Activated CD4-positive, alpha-beta T cell treated with anti-CD3 and anti-CD28 coated beads for 1 hour (primary cell): ENCODE data around the gene IRF1.
A peak's percentile ranks its signal among the peaks of the same experiment; 100 is the strongest.
"Not testable (repeated sequence)": the region's sequence is repeated elsewhere in the genome, so short reads cannot be mapped to it uniquely, and the experiment has no call there.

Experiments used
- DNase-seq: peaks from one replicate; pipeline ENCODE4 v3.0.0-alpha.2; 2020

Gene IRF1

GRCh38 chr5:132459031-132459982 lies 31.3 kb downstream of the IRF1 start:
- peak; percentile 3 for DNase-seq

GRCh38 chr5:132458651-132459030 lies 31.9 kb downstream of the IRF1 start:
- no peak for DNase-seq

GRCh38 chr5:132458226-132458560 lies 32.4 kb downstream of the IRF1 start:
- DNase-seq = no peak

GRCh38 chr5:132457371-132458225 lies 33.0 kb downstream of the IRF1 start:
- no peak for DNase-seq

GRCh38 chr5:132456987-132457361 lies 33.6 kb downstream of the IRF1 start:
- no peak for DNase-seq

GRCh38 chr5:132456296-132456986 lies 34.1 kb downstream of the IRF1 start:
- DNase-seq = no peak

- no peak for DNase-seq
These were observed 34.9 kb downstream of the IRF1 start for GRCh38 chr5:132455614-132456115.

- no peak for DNase-seq
These were observed 36.2 kb downstream of the IRF1 start for GRCh38 chr5:132454361-132454760.

GRCh38 chr5:132451387-132451786 lies 39.2 kb downstream of the IRF1 start:
- no peak for DNase-seq

GRCh38 chr5:132449060-132449459 lies 41.5 kb downstream of the IRF1 start:
- DNase-seq = no peak

- DNase-seq = no peak
These were observed 43.4 kb downstream of the IRF1 start for GRCh38 chr5:132447196-132447595.

GRCh38 chr5:132446621-132447020 lies 44.0 kb downstream of the IRF1 start:
- no peak for DNase-seq

- no peak for DNase-seq
These were observed 44.6 kb downstream of the IRF1 start for GRCh38 chr5:132445930-132446329.

GRCh38 chr5:132445640-132445923 lies 45.0 kb downstream of the IRF1 start:
- DNase-seq = no peak

- DNase-seq = no peak
These were observed 45.5 kb downstream of the IRF1 start for GRCh38 chr5:132444841-132445639.

GRCh38 chr5:132444061-132444460 lies 46.5 kb downstream of the IRF1 start:
- DNase-seq = no peak

- no peak for DNase-seq
These were observed 51.0 kb downstream of the IRF1 start for GRCh38 chr5:132439521-132440089.

- no peak for DNase-seq
These were observed 51.7 kb downstream of the IRF1 start for GRCh38 chr5:132438917-132439316.

GRCh38 chr5:132438267-132438645 lies 52.3 kb downstream of the IRF1 start:
- DNase-seq = not testable (repeated sequence)

GRCh38 chr5:132437604-132438266 lies 52.8 kb downstream of the IRF1 start:
- no peak for DNase-seq

GRCh38 chr5:132436936-132437335 lies 53.6 kb downstream of the IRF1 start:
- DNase-seq = no peak

- DNase-seq = no peak
These were observed 54.7 kb downstream of the IRF1 start for GRCh38 chr5:132435886-132436285.
